Urinary bladder (tissue), 4 donors: ENCODE results near the gene SLC25A29. TPM values are rescaled to one million over a fixed set of nuclear protein-coding genes. Genes with fewer than 3 reads are reported as not detected.

Experiments
- DNase-seq: peaks from one replicate; pipeline ENCODE4 v3.0.0-alpha.2; 2015; ENCODE audit errors: extremely low spot score
- H3K27ac ChIP-seq: one replicate; pipeline ENCODE4 v1.5.1; 2013; ENCODE audit warnings: low read depth, mild to moderate bottlenecking, moderate library complexity
- H3K36me3 ChIP-seq: one replicate; pipeline ENCODE4 v1.6.1; 2013; ENCODE audit warnings: mild to moderate bottlenecking, moderate library complexity; ENCODE audit not compliant: insufficient read depth
- H3K4me1 ChIP-seq: one replicate; pipeline ENCODE4 v1.6.1; 2013; ENCODE audit warnings: mild to moderate bottlenecking, moderate library complexity; ENCODE audit not compliant: insufficient read depth
- H3K4me3 ChIP-seq: one replicate; pipeline ENCODE4 v1.5.1; 2013; ENCODE audit warnings: low read depth, low read length
- WGBS: extraction: QIAGEN DNeasy Blood & Tissue Kit; methylation state at CpG from one replicate; pipeline ENCODE4 v1.1.7; 2013; 5-methylcytosine and 5-hydroxymethylcytosine counted together
- polyA plus RNA-seq: library from polyadenylated mRNA; stranded (reverse); fragments of 200-250 nt; gene quantifications from one replicate; pipeline ENCODE4 v1.2.3, GENCODE V29; 2013
- small RNA-seq: library from RNA; depleted of rRNA; stranded (forward); fragments of <200 nt; gene quantifications from one replicate; pipeline ENCODE3, GENCODE V24; 2014
- total RNA-seq: library from RNA; depleted of rRNA; stranded (reverse); fragments of >200 nt; gene quantifications from one replicate; pipeline ENCODE4 v1.2.3, GENCODE V29; 2014
- donor health status: healthy with polysubstance abuse.
- donor health status: healthy.

Gene SLC25A29
- total and polyA plus RNA-seq, 2 donors = 14.6 to 34.3 TPM

GRCh38 chr14:100250732-100251465 is 55.3 kb downstream of the SLC25A29 start:
- no peaks in the 10 kb centered on the region for H3K36me3 ChIP-seq
- 94% methylated on average over 2 of the region's 2 CpGs for WGBS

DNA sequence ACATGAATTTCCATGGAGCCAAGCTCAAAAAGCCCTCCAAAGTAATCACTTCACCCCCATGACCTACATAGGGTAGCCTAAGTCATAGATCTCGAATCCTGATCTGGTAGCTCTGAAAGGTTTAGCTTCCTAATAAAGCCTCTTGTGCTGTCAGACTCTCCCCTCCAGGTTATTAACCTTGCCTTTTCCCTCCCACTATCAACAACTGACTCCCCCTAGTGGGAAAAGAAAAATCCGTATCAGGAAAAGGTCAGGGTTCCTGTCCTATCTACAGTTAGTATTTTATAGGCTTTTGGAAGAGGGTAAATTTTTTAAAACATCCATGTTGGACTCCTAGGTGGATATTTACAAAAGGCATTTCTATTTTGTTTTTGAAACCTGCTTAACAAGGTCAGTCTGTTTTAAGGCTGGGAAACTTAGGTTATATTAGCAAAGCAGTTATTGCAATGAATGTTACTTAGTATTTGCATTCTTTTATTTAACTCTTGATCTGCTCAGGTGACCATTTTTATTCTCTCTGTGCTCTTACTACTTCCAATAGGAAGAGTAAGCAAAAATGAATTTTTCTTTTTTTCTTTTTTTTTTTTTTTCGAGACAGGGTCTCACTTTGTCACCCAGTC is 59.3 kb downstream of the SLC25A29 start:
- no peak for DNase-seq
- WGBS = 29% methylated on average over 3 of the region's 3 CpGs
- Histone ChIP-seq H3K36me3 (no peaks in the 10 kb centered on the region), H3K27ac (no peak overlapping the region), H3K4me1 (no peaks in the 10 kb centered on the region), H3K4me3 (no peak overlapping the region)

More at GRCh38 chr14:100250732-100251465, 55.3 kb downstream of the SLC25A29 start:
- H3K27ac ChIP-seq = no peak overlapping the region
- DNase-seq = no peak
- no peaks in the 10 kb centered on the region for H3K4me1 ChIP-seq
- H3K4me3 ChIP-seq = no peak overlapping the region

GRCh38 chr14:100243020-100243419 is 63.2 kb downstream of the SLC25A29 start:
- H3K4me1 ChIP-seq = no peaks in the 10 kb centered on the region
- no peaks in the 10 kb centered on the region for H3K36me3 ChIP-seq
- no peak overlapping the region for H3K4me3 ChIP-seq
- no peak for DNase-seq
- H3K27ac ChIP-seq = no peak overlapping the region
- 80% methylated on average over 3 of the region's 3 CpGs for WGBS

DNA sequence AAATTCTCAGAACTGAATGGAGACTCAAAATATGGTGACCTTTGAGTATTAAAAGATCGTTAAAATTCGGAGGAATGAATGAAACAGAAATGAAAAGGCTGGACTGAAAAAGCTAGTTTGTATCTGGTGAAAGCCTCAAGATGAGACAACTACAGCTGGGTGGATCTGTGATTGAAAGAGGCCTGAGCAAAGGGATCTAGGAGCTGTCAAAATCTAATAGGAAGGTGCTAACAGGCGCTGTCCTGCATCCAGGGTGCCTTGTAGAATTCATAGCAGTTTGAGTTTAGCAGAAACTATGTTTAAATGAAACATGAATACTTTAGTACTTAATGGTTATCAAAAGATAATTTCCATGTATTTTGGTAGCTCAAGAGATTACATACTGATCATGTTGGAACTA is 65.0 kb downstream of the SLC25A29 start:
- Histone ChIP-seq H3K4me3 (peak overlapping the region; percentile 92), H3K27ac (no peak overlapping the region), H3K36me3 (no peaks in the 10 kb centered on the region), H3K4me1 (no peaks in the 10 kb centered on the region)
- WGBS = 37% methylated on average over 3 of the region's 3 CpGs
- no peak for DNase-seq

Small RNA genes within 50 kb of the gene (small RNA-seq; reads per million reads assigned to genes)
- 31.5 reads per million, percentile 96 among the genes with 10 or more reads in this experiment for gene MIR345
- not detected for gene RN7SL523P

Other genes starting within 250 kb of the SLC25A29 start
- gene EVL, start 241.0 kb downstream of the SLC25A29 start, total RNA-seq = 40.3 TPM
- 93.8 TPM for gene EVL, start 241.0 kb downstream of the SLC25A29 start, polyA plus RNA-seq
- gene DEGS2, start 146.8 kb downstream of the SLC25A29 start, total RNA-seq = 6.5 TPM
- 6.2 TPM for gene DEGS2, start 146.8 kb downstream of the SLC25A29 start, polyA plus RNA-seq
- 65.5 TPM for gene YY1, start 67.3 kb downstream of the SLC25A29 start, total RNA-seq
- 33.5 TPM for gene YY1, start 67.3 kb downstream of the SLC25A29 start, polyA plus RNA-seq
- not detected for gene SLC25A47, start 16.9 kb upstream of the SLC25A29 start, total RNA-seq
- 0.08 TPM for gene SLC25A47, start 16.9 kb upstream of the SLC25A29 start, polyA plus RNA-seq
- gene WDR25, start 70.0 kb upstream of the SLC25A29 start, total RNA-seq = 9.5 TPM
- 9.0 TPM for gene WDR25, start 70.0 kb upstream of the SLC25A29 start, polyA plus RNA-seq